SK-N-SH (cell line): ENCODE results near the gene HNRNPL. TPM values are rescaled to one million over a fixed set of nuclear protein-coding genes. Genes with fewer than 3 reads are reported as not detected.

ENCODE experiments used
- CTCF ChIA-PET: fragments of 300-600, 350-600 bp; formaldehyde crosslinking; extraction: SDS; loops from one replicate; lab custom pipeline; 2021; lab: Yijun Ruan, JAX
- POLR2A ChIA-PET: fragments of 350-600 bp; sonication (Branson Sonifier 250); formaldehyde crosslinking; extraction: SDS; loops from one replicate; lab custom pipeline; 2020; ENCODE audit warnings: antibody characterized with exemption, inconsistent platforms; lab: Yijun Ruan, JAX
- DNase-seq: peaks from one replicate; pipeline ENCODE4 v3.0.0; 2012
- H2AFZ ChIP-seq: fragments of 200-600 bp; sonication (generic); 2 replicates; pipeline ENCODE4 v1.8.1; 2016; ENCODE audit warnings: antibody characterized with exemption, mild to moderate bottlenecking, low read depth
- H3F3A ChIP-seq: fragments of 200-600 bp; sonication (generic); replicated peaks from 2 replicates; pipeline ENCODE3; 2016; ENCODE audit warnings: antibody characterized with exemption, mild to moderate bottlenecking; ENCODE audit not compliant: insufficient read depth
- H3K27ac ChIP-seq, 2 experiments: fragments of 200-500 bp in 1 of 2; fragments of 200-600 bp in 1 of 2; sonication (Bioruptor generic) in 1 of 2; sonication (generic), shearing (Covaris generic) in 1 of 2; 2 replicates each; pipeline versions ENCODE4 v1.5.1 to v1.6.1; 2014 to 2016; ENCODE audit warnings: low read depth in 2 of 2, inconsistent platforms in 1 of 2, low read length in 1 of 2, mild to moderate bottlenecking in 1 of 2, mixed read lengths in 1 of 2
- H3K27me3 ChIP-seq: fragments of 200-600 bp; sonication (generic), shearing (Covaris generic); 2 replicates; pipeline ENCODE4 v1.6.1; 2016; ENCODE audit warnings: mixed run types; ENCODE audit not compliant: insufficient read depth
- H3K36me3 ChIP-seq, 2 experiments: fragments of 200-500 bp in 1 of 2; fragments of 200-600 bp in 1 of 2; sonication (Bioruptor generic) in 1 of 2; sonication (generic) in 1 of 2; replicated peaks in 1 of 2; 2 replicates each; pipeline versions ENCODE3 to v1.5.1; 2014 to 2016; ENCODE audit warnings: low read length in 1 of 2, mild to moderate bottlenecking in 1 of 2; ENCODE audit not compliant: insufficient read depth in 2 of 2, control insufficient read depth in 1 of 2
- H3K4me1 ChIP-seq, 2 experiments: fragments of 200-500 bp in 1 of 2; fragments of 200-600 bp in 1 of 2; sonication (Bioruptor generic) in 1 of 2; sonication (generic), shearing (Covaris generic) in 1 of 2; 2 replicates each; pipeline versions ENCODE4 v1.5.1 to v1.6.1; 2014 to 2016; ENCODE audit warnings: low read depth in 1 of 2, low read length in 1 of 2, mixed run types in 1 of 2; ENCODE audit not compliant: insufficient read depth in 2 of 2, control insufficient read depth in 1 of 2
- H3K4me2 ChIP-seq: fragments of 200-600 bp; sonication (generic), shearing (Covaris generic); 2 replicates; pipeline ENCODE4 v1.6.1; 2017; ENCODE audit warnings: mixed run types
- H3K4me3 ChIP-seq, 2 experiments: fragments of 200-500 bp in 1 of 2; fragments of 200-600 bp in 1 of 2; sonication (Bioruptor generic) in 1 of 2; sonication (generic), shearing (Covaris generic) in 1 of 2; 2 replicates each; pipeline versions ENCODE4 v1.5.1 to v1.8.1; 2014 to 2016; ENCODE audit warnings: low read depth in 2 of 2, inconsistent platforms in 1 of 2, low read length in 1 of 2, mild to moderate bottlenecking in 1 of 2, mixed read lengths in 1 of 2, moderate library complexity in 1 of 2
- H3K79me2 ChIP-seq: fragments of 200-600 bp; sonication (generic); 2 replicates; pipeline ENCODE4 v1.8.1; 2017; ENCODE audit warnings: mild to moderate bottlenecking; ENCODE audit not compliant: insufficient read depth
- H3K9ac ChIP-seq: fragments of 200-600 bp; sonication (generic); 2 replicates; pipeline ENCODE4 v1.6.1; 2017; ENCODE audit warnings: mixed run types
- H3K9me2 ChIP-seq: fragments of 200-600 bp; sonication (generic); 2 replicates; pipeline ENCODE4 v1.6.1; 2017; ENCODE audit warnings: mixed run types
- H3K9me3 ChIP-seq: fragments of 200-600 bp; sonication (generic); 2 replicates; pipeline ENCODE4 v1.6.1; 2017; ENCODE audit warnings: mixed run types, mild to moderate bottlenecking, moderate library complexity
- H4K20me1 ChIP-seq: fragments of 200-600 bp; sonication (generic); 2 replicates; pipeline ENCODE4 v1.6.1; 2017; ENCODE audit warnings: mild to moderate bottlenecking, mixed run types; ENCODE audit not compliant: insufficient read depth
- CHD2 ChIP-seq: fragments of 150-350 bp; IDR thresholded peaks from 2 replicates; pipeline ENCODE4 v1.6.1; 2018; ENCODE audit warnings: low read length; ENCODE audit not compliant: partially characterized antibody
- ELF1 ChIP-seq: IDR thresholded peaks from 2 replicates; pipeline ENCODE4 v1.4.0; 2012
- EP300 ChIP-seq, 2 experiments: IDR thresholded peaks; 2 replicates each; pipeline versions ENCODE4 v1.4.0 to v1.6.1; 2012; ENCODE audit warnings: borderline replicate concordance in 1 of 2, low read depth in 1 of 2, low read length in 1 of 2
- EZH2phosphoT487 ChIP-seq: fragments of 200-600 bp; sonication (generic); IDR thresholded peaks from 2 replicates; pipeline ENCODE4 v1.6.1; 2017; ENCODE audit warnings: low read depth, mixed run types, mild to moderate bottlenecking, antibody characterized with exemption, moderate library complexity, borderline replicate concordance
- FOSL2 ChIP-seq: IDR thresholded peaks from 2 replicates; pipeline ENCODE4 v1.4.0; 2012; ENCODE audit warnings: low read depth, mild to moderate bottlenecking, moderate library complexity, borderline replicate concordance
- GABPA ChIP-seq: IDR thresholded peaks from 2 replicates; pipeline ENCODE4 v1.4.0; 2012; ENCODE audit warnings: low read depth, mild to moderate bottlenecking
- GATA2 ChIP-seq: sonication (generic); formaldehyde crosslinking; IDR thresholded peaks from 2 replicates; pipeline ENCODE4 v1.5.0; 2020; ENCODE audit warnings: mild to moderate bottlenecking, missing genetic modification reagents
- MEF2A ChIP-seq: IDR thresholded peaks from 2 replicates; pipeline ENCODE4 v1.4.0; 2012; ENCODE audit warnings: low read depth, borderline replicate concordance
- NFIC ChIP-seq: IDR thresholded peaks from 2 replicates; pipeline ENCODE4 v1.4.0; 2012; ENCODE audit warnings: borderline replicate concordance
- POLR2AphosphoS5 ChIP-seq: IDR thresholded peaks from 2 replicates; pipeline ENCODE4 v1.6.1; 2012; ENCODE audit warnings: low read depth, low read length
- RCOR1 ChIP-seq: fragments of 150-350 bp; IDR thresholded peaks from 2 replicates; pipeline ENCODE4 v1.6.1; 2017; ENCODE audit warnings: antibody characterized with exemption, low read length
- RXRA ChIP-seq: IDR thresholded peaks from 2 replicates; pipeline ENCODE4 v1.4.0; 2012; ENCODE audit warnings: low read depth, mild to moderate bottlenecking, borderline replicate concordance
- SMC3 ChIP-seq: IDR thresholded peaks from 2 replicates; pipeline ENCODE4 v1.6.1; 2012; ENCODE audit warnings: low read depth, low read length, improper control_type of control experiment
- TAF1 ChIP-seq: IDR thresholded peaks from 2 replicates; pipeline ENCODE4 v1.6.1; 2012; ENCODE audit warnings: low read depth, mild to moderate bottlenecking, low read length, moderate library complexity, borderline replicate concordance
- TCF12 ChIP-seq: IDR thresholded peaks from 2 replicates; pipeline ENCODE4 v1.4.0; 2012
- TEAD4 ChIP-seq: IDR thresholded peaks from 2 replicates; pipeline ENCODE4 v1.4.0; 2012; ENCODE audit warnings: mild to moderate bottlenecking, borderline replicate concordance; ENCODE audit not compliant: insufficient read depth
- WGBS: methylation state at CpG from one replicate; pipeline ENCODE4 v1.1.6; 2017; ENCODE audit warnings: low lambda C conversion rate; 5-methylcytosine and 5-hydroxymethylcytosine counted together
- polyA plus RNA-seq, 3 experiments: library from polyadenylated mRNA; depleted of rRNA; stranded (reverse); fragments of >200 nt; gene quantifications; 2 replicates each; pipeline ENCODE4 v1.2.3, GENCODE V29; 2012
- TF ChIP-seq, protein P1 (sequence below): IDR thresholded peaks from 2 replicates; pipeline ENCODE4 v1.6.1; 2012; ENCODE audit warnings: mild to moderate bottlenecking, low read depth, low read length, moderate library complexity
- TF ChIP-seq, protein P2 (sequence below): IDR thresholded peaks from 2 replicates; pipeline ENCODE4 v1.4.0; 2012; ENCODE audit warnings: low read depth, borderline replicate concordance
- TF ChIP-seq, protein P3 (sequence below): IDR thresholded peaks from 2 replicates; pipeline ENCODE4 v1.4.0; 2012; ENCODE audit warnings: low read depth
- TF ChIP-seq, protein P4 (sequence below): fragments of 150-350 bp; IDR thresholded peaks from 2 replicates; pipeline ENCODE4 v1.6.1; 2017; ENCODE audit warnings: antibody characterized with exemption, low read length, low read depth, borderline replicate concordance

The HNRNPL gene
- polyA plus RNA-seq, 1 of the 3 experiments (the other 2 are of a cell fraction) = 280 TPM

DNA sequence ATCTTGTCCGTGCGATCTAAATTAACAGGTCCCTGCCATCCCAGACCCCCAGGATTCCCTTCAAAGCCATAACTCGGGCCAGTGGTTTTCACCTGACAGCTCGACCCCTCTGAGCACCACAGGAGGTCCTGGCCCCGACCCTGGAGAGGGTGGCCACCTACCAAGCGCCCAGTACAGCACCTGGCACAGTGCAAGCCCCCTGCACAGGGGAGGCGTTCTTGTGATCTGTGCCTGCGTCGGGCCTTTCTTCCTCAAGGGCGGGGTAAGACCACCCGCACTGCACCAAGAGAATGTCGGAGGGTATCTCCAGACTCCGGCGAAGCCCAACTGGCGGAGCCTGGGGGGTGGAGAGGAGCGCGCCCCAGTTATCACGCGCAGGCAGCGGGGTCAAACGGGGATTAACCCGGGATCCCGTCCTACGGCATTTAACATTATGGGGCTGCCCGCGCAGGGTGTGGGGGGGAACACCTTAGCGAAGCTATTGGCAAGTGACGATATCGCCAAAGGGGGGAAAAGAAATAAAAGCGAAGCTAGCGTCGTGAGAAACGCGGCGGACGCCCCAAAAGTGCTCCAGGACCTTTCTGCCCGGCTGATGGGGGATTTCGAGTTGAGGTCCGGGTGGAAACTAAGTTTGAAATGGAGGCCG is 1.3 kb upstream of the HNRNPL start:
- DNase-seq = peak; percentile 32
- no peak for TF ChIP-seq CHD2
- TF ChIP-seq GABPA = no peak
- TF ChIP-seq EP300 (IDR thresholded peaks at IDR 0.05; ENCODE audit: borderline replicate concordance in 1 of 2, low read depth in 1 of 2, low read length in 1 of 2) = no peak
- no peak for TF ChIP-seq ELF1
- no peak for TF ChIP-seq GATA2 (CRISPR knock-in tag)
- TF ChIP-seq RCOR1 = no peak
- no peak for TF ChIP-seq TCF12
- TF ChIP-seq POLR2AphosphoS5 = no peak
- TF ChIP-seq EZH2phosphoT487 = no peak
- TF ChIP-seq, protein P1, sequence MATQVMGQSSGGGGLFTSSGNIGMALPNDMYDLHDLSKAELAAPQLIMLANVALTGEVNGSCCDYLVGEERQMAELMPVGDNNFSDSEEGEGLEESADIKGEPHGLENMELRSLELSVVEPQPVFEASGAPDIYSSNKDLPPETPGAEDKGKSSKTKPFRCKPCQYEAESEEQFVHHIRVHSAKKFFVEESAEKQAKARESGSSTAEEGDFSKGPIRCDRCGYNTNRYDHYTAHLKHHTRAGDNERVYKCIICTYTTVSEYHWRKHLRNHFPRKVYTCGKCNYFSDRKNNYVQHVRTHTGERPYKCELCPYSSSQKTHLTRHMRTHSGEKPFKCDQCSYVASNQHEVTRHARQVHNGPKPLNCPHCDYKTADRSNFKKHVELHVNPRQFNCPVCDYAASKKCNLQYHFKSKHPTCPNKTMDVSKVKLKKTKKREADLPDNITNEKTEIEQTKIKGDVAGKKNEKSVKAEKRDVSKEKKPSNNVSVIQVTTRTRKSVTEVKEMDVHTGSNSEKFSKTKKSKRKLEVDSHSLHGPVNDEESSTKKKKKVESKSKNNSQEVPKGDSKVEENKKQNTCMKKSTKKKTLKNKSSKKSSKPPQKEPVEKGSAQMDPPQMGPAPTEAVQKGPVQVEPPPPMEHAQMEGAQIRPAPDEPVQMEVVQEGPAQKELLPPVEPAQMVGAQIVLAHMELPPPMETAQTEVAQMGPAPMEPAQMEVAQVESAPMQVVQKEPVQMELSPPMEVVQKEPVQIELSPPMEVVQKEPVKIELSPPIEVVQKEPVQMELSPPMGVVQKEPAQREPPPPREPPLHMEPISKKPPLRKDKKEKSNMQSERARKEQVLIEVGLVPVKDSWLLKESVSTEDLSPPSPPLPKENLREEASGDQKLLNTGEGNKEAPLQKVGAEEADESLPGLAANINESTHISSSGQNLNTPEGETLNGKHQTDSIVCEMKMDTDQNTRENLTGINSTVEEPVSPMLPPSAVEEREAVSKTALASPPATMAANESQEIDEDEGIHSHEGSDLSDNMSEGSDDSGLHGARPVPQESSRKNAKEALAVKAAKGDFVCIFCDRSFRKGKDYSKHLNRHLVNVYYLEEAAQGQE = no peak
- no peak for TF ChIP-seq TAF1
- 28% methylated on average over 31 of the region's 40 CpGs for WGBS
- H3F3A ChIP-seq = peaks cover 20% of the 10 kb centered on the region
- H3K4me3 ChIP-seq = peak overlapping the region; percentile 64 to 67
- ChIA-PET CTCF (interaction anchor here (1.1 to 3.3 kb wide), 6 partner anchors 14 to 448 kb away, joined by 3 to 15 read pairs (median 5); partner anchors contain the start of genes FAM98C, MRPS12 and SARS2), POLR2A (interaction anchor here (0.6 to 1.9 kb wide), 3 partner anchors 10 to 213 kb away, joined by 3 to 10 read pairs (median 3); no protein-coding TSS in a partner anchor)
- no peak overlapping the region for H2AFZ ChIP-seq
- H3K9me2 ChIP-seq = no peaks in the 10 kb centered on the region
- H3K9me3 ChIP-seq = no peaks in the 10 kb centered on the region
- H3K4me2 ChIP-seq = peak overlapping the region; percentile 93
- peaks cover 31% of the 10 kb centered on the region for H4K20me1 ChIP-seq
- peak overlapping the region; percentile 87 to 97 for H3K27ac ChIP-seq
- peak overlapping the region; percentile 69; the same call in 1 of the 2 replicates for H3K9ac ChIP-seq
- H3K27me3 ChIP-seq = no peaks in the 10 kb centered on the region
- peaks cover 15 to 23% of the 10 kb centered on the region in 2 experiments for H3K36me3 ChIP-seq
- H3K79me2 ChIP-seq = peaks cover 38% of the 10 kb centered on the region
- peaks cover 18 to 30% of the 10 kb centered on the region in 2 experiments; a peak in 1 of 4 replicates for H3K4me1 ChIP-seq

DNA sequence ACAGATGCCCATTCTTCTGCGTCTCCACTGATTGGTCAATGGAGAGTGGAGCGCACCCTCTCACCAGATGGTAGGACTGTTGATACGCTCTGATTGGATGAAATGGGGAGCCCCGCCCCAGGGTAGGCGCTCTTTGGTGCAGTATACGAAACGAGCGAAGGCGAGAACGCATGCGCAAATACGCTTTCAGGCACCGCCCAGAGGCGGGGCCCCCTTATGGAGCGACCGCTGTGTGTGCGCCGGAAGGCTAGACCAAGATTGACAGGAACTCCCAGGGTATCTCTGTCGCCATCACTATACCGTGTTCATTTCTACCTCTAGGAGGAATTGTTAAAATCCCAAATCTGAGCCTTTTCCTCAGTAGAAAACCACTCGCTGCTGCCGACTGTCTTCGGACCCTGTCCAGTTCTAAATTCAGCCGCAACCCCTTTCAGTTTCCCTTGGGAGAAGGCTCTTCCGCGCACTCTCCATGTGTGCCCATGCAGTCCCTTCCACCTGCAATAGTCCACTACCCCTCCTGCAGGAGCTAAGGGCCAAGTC is 720 bp upstream of the HNRNPL start:
- no peaks in the 10 kb centered on the region for H3K9me3 ChIP-seq
- H3K36me3 ChIP-seq = peaks cover 21 to 29% of the 10 kb centered on the region in 2 experiments
- 3% methylated on average over 18 of the region's 26 CpGs for WGBS
- H3K9me2 ChIP-seq = no peaks in the 10 kb centered on the region
- H3K79me2 ChIP-seq = peaks cover 44% of the 10 kb centered on the region
- no peaks in the 10 kb centered on the region for H3K27me3 ChIP-seq
- no peak overlapping the region for H2AFZ ChIP-seq
- ChIA-PET CTCF (interaction anchor here (1.1 to 3.3 kb wide), 5 partner anchors 13 to 448 kb away, joined by 3 to 15 read pairs (median 5); partner anchors contain the start of gene FAM98C), POLR2A (interaction anchor here (1.1 to 1.9 kb wide), 2 partner anchors 10 to 13 kb away, joined by 3 to 10 read pairs; no protein-coding TSS in a partner anchor)
- H3K27ac ChIP-seq = peak overlapping the region; percentile 87 to 97
- H4K20me1 ChIP-seq = peaks cover 37% of the 10 kb centered on the region
- peak overlapping the region; percentile 64 to 67 for H3K4me3 ChIP-seq
- H3F3A ChIP-seq = peaks cover 20% of the 10 kb centered on the region
- DNase-seq = peak; percentile 86
- peak overlapping the region; percentile 69; the same call in 1 of the 2 replicates for H3K9ac ChIP-seq
- peak overlapping the region; percentile 93 for H3K4me2 ChIP-seq
- H3K4me1 ChIP-seq = peaks cover 18 to 30% of the 10 kb centered on the region in 2 experiments; a peak in 1 of 4 replicates
- TF ChIP-seq ELF1 (no peak), GABPA (peak; percentile 61), NFIC (no peak), CHD2 (no peak), MEF2A (no peak), GATA2 (CRISPR knock-in tag) (peak; percentile 51; the same call in 1 of the 2 replicates), FOSL2 (no peak), SMC3 (no peak), TEAD4 (no peak), RXRA (no peak)
- TF ChIP-seq, protein P2, sequence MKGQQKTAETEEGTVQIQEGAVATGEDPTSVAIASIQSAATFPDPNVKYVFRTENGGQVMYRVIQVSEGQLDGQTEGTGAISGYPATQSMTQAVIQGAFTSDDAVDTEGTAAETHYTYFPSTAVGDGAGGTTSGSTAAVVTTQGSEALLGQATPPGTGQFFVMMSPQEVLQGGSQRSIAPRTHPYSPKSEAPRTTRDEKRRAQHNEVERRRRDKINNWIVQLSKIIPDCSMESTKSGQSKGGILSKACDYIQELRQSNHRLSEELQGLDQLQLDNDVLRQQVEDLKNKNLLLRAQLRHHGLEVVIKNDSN = no peak
- TF ChIP-seq, protein P3, sequence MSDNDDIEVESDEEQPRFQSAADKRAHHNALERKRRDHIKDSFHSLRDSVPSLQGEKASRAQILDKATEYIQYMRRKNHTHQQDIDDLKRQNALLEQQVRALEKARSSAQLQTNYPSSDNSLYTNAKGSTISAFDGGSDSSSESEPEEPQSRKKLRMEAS = peak; percentile 41; the same call in 1 of the 2 replicates
- TF ChIP-seq, protein P4, sequence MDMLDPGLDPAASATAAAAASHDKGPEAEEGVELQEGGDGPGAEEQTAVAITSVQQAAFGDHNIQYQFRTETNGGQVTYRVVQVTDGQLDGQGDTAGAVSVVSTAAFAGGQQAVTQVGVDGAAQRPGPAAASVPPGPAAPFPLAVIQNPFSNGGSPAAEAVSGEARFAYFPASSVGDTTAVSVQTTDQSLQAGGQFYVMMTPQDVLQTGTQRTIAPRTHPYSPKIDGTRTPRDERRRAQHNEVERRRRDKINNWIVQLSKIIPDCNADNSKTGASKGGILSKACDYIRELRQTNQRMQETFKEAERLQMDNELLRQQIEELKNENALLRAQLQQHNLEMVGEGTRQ = no peak
